K562 (cell line): Measurements from ENCODE around the gene C6orf47. TPM values are rescaled to one million over a fixed set of nuclear protein-coding genes. Genes with fewer than 3 reads are reported as not detected.
A peak's percentile ranks its signal among the peaks of the same experiment; 100 is the strongest.

Source experiments
- CREB1 ChIP-seq, 2 experiments: sonication (generic) in 1 of 2; formaldehyde crosslinking in 1 of 2; IDR thresholded peaks; 2 replicates each; pipeline versions ENCODE4 v1.6.1 to v1.8.0; 2012 to 2022; ENCODE audit warnings: inconsistent platforms in 1 of 2, mild to moderate bottlenecking in 1 of 2, missing genetic modification reagents in 1 of 2, moderate library complexity in 1 of 2
- CTCF ChIP-seq, 3 experiments: IDR thresholded peaks in 2 of 3; conservative IDR thresholded peaks in 1 of 3; 2 replicates each; pipeline ENCODE4 v1.5.1; 2011 to 2012; ENCODE audit warnings: low read length in 3 of 3, mild to moderate bottlenecking in 3 of 3, control low read depth in 2 of 3, improper control_type of control experiment in 1 of 3, inconsistent platforms in 1 of 3, low read depth in 1 of 3, mixed read lengths in 1 of 3, moderate library complexity in 1 of 3; ENCODE audit not compliant: insufficient read depth in 2 of 3
- DEAF1 ChIP-seq: fragments of 450-650 bp; formaldehyde crosslinking; IDR thresholded peaks from 2 replicates; pipeline ENCODE4 v1.4.0; 2020; ENCODE audit warnings: mild to moderate bottlenecking, moderate library complexity
- EHMT2 ChIP-seq: fragments of 450-650 bp; IDR thresholded peaks from 2 replicates; pipeline ENCODE4 v1.6.1; 2018; ENCODE audit warnings: antibody characterized with exemption
- FOXM1 ChIP-seq, 2 experiments: fragments of 450-650 bp in 1 of 2; sonication (generic) in 1 of 2; formaldehyde crosslinking in 1 of 2; IDR thresholded peaks; 2 replicates each; pipeline versions ENCODE4 v1.6.1 to v1.9.0; 2017 to 2022; ENCODE audit warnings: low read depth in 2 of 2, mild to moderate bottlenecking in 2 of 2, missing genetic modification reagents in 1 of 2, moderate library complexity in 1 of 2
- FOXO4 ChIP-seq: fragments of 450-650 bp; formaldehyde crosslinking; IDR thresholded peaks from 2 replicates; pipeline ENCODE4 v1.4.0; 2020; ENCODE audit warnings: mild to moderate bottlenecking, moderate library complexity
- MXI1 ChIP-seq: IDR thresholded peaks from 2 replicates; pipeline ENCODE4 v1.6.1; 2011; ENCODE audit warnings: low read depth, mild to moderate bottlenecking, improper control_type of control experiment, low read length
- NCOA4 ChIP-seq: fragments of 450-650 bp; IDR thresholded peaks from 2 replicates; pipeline ENCODE4 v1.6.1; 2018; ENCODE audit warnings: mild to moderate bottlenecking; ENCODE audit not compliant: partially characterized antibody
- NFIX ChIP-seq: fragments of 250-450 bp; sonication (Bioruptor Pico); IDR thresholded peaks from 2 replicates; pipeline ENCODE4 v1.4.0; 2020; ENCODE audit warnings: low read depth, mild to moderate bottlenecking, moderate library complexity
- NR2C2 ChIP-seq, 2 experiments: fragments of 200-800 bp in 1 of 2; sonication (Bioruptor generic) in 1 of 2; sonication (generic) in 1 of 2; formaldehyde crosslinking in 1 of 2; IDR thresholded peaks; 2 replicates each; pipeline versions ENCODE4 v1.6.1 to v1.8.0; 2016 to 2022; ENCODE audit warnings: mild to moderate bottlenecking in 1 of 2, missing compliant biosample characterization in 1 of 2, missing genetic modification characterization in 1 of 2, missing genetic modification reagents in 1 of 2
- RBM17 ChIP-seq: fragments of 200-400 bp; formaldehyde crosslinking; IDR thresholded peaks from 2 replicates; pipeline ENCODE4 v1.6.1; 2017; ENCODE audit warnings: low read depth, mild to moderate bottlenecking, low read length, borderline replicate concordance
- SMAD3 ChIP-seq: fragments of 450-650 bp; formaldehyde crosslinking; conservative IDR thresholded peaks from 2 replicates; pipeline ENCODE4 v1.4.0; 2020; ENCODE audit warnings: mild to moderate bottlenecking
- SP2 ChIP-seq: IDR thresholded peaks from 2 replicates; pipeline ENCODE4 v1.6.1; 2011; ENCODE audit warnings: mild to moderate bottlenecking, low read depth, low read length, moderate library complexity; ENCODE audit not compliant: poor library complexity, severe bottlenecking; ENCODE audit errors: extremely low read depth
- SREBF2 ChIP-seq: sonication (generic); formaldehyde crosslinking; IDR thresholded peaks from 2 replicates; pipeline ENCODE4 v1.4.0; 2020; ENCODE audit warnings: mild to moderate bottlenecking, missing genetic modification reagents
- ZBED1 ChIP-seq: IDR thresholded peaks from 2 replicates; pipeline ENCODE4 v1.6.1; 2014
- ZNF431 ChIP-seq: sonication (generic); formaldehyde crosslinking; IDR thresholded peaks from 2 replicates; pipeline ENCODE4 v1.8.0; 2022; ENCODE audit warnings: mild to moderate bottlenecking, missing genetic modification reagents
- ZNF717 ChIP-seq: fragments of 250-450 bp; sonication (Bioruptor Pico); IDR thresholded peaks from 2 replicates; pipeline ENCODE4 v1.5.0; 2021
- ZNF778 ChIP-seq: fragments of 450-650 bp; formaldehyde crosslinking; IDR thresholded peaks from 2 replicates; pipeline ENCODE4 v1.4.0; 2020; ENCODE audit warnings: mild to moderate bottlenecking, moderate library complexity
- polyA plus RNA-seq, 8 experiments: library from polyadenylated mRNA; depleted of rRNA in 4 of 8; stranded (reverse) in 5 of 8; unstranded in 3 of 8; fragments of >200 nt; fragmentation: Nextera tagmentation in 2 of 8; fragmentation: Illumina TruSeq in 1 of 8; extraction: Ambion mirVana in 2 of 8; extraction: Trizol in 1 of 8; gene quantifications; 2 replicates each; pipeline versions ENCODE4 v1.2.1 to v1.2.3, GENCODE V29; 2011 to 2014; ENCODE audit warnings: inconsistent platforms in 1 of 8, missing spikeins in 1 of 8
- total RNA-seq, 7 experiments: library from RNA; depleted of rRNA in 6 of 7; stranded (reverse); fragments of >200 nt in 6 of 7; fragmentation: Illumina TruSeq in 2 of 7; extraction: Trizol in 2 of 7; gene quantifications; 2 replicates each; pipeline versions ENCODE4 v1.2.1 to v1.2.3, GENCODE V29; 2011 to 2021; ENCODE audit warnings: low replicate concordance in 1 of 7
- TF ChIP-seq, protein P1 (sequence below): fragments of 250-450 bp; sonication (Bioruptor Pico); IDR thresholded peaks from 2 replicates; pipeline ENCODE4 v1.5.0; 2022; ENCODE audit warnings: mild to moderate bottlenecking

C6orf47 gene
- total and polyA plus RNA-seq, 9 of the 15 experiments (the other 6 are each of a cell fraction or from before 2014, with no cell fraction given): 0.14 to 43.8 (median 27.0) TPM

DNA sequence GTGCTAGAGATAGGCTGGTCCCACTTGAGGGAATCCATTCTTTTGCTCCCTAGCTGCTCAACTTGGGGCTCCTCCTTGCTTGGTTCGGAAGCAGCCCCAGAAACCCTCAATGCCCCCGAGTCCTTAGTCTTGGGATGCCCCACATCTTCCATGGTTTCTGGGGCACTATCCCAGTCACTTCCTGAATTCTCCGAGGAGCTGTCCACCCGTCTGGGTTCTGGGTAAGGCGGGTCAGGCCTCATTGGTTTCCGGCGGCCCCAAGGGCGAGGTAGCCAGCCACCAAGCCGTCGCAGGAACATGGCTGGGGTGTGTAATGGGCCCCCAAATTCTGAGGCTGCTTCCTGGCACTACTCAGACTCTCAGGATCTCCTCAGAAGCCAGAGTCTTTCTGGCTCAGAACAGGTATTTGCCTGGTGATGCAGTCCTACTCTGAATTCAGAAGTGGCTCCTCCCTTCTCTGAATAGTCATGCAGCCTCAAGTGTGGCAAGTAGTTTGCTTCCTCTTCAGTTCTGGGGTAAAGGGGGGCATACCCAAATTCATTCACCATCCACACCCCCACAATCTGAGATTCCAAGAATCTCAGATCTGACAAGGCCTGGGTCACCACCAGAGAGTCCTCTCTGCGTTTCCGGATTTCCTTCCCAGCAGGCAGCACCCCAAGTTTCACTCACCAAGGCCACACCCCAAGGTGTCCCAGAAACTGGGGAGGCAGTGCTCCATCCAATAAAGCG lies 763 bp downstream of the C6orf47 start (continued):
- TF ChIP-seq FOXO4 (0 out of 2 replicates have a peak, but pooled peaks have one; percentile 7), SREBF2 (CRISPR knock-in tag) (0 out of 2 replicates have a peak, but pooled peaks have one; percentile 29), SP2 (peak; percentile 2), NCOA4 (no peak), ZNF431 (CRISPR knock-in tag) (peak; percentile 39; the same call in 1 of the 2 replicates), ZBED1 (peak; percentile 28; the same call in 1 of the 2 replicates), ZNF717 (peak; percentile 53; the same call in 1 of the 2 replicates), NR2C2 (CRISPR knock-in tag; IDR thresholded peaks at IDR 0.05) (0 out of 2 replicates have a peak, but pooled peaks have one; percentile 27), NR2C2 (tag; IDR thresholded peaks at IDR 0.05) (no peak), EHMT2 (peak; percentile 95), ZNF778 (peak; percentile 94; the same call in 1 of the 2 replicates), SMAD3 (CRISPR knock-in tag) (0 out of 2 replicates have a peak, but pooled peaks have one; percentile 5), RBM17 (no peak), CTCF (IDR thresholded peaks at IDR 0.05 in 2 of 3, conservative IDR thresholded peaks at IDR 0.05 in 1 of 3; ENCODE audit: insufficient read depth in 2 of 3, low read depth in 1 of 3, low read length in 3 of 3) (no peak; a peak in 2 of 6 replicates), DEAF1 (0 out of 2 replicates have a peak, but pooled peaks have one; percentile 5), FOXM1 (IDR thresholded peaks at IDR 0.05; ENCODE audit: low read depth) (no peak), FOXM1 (CRISPR knock-in tag; IDR thresholded peaks at IDR 0.05; ENCODE audit: low read depth) (no peak), CREB1 (IDR thresholded peaks at IDR 0.05) (no peak), CREB1 (CRISPR knock-in tag; IDR thresholded peaks at IDR 0.05) (peak; percentile 33; the same call in 1 of the 2 replicates), MXI1 (0 out of 2 replicates have a peak, but pooled peaks have one; percentile 5), NFIX (0 out of 2 replicates have a peak, but pooled peaks have one; percentile 26)
- TF ChIP-seq, protein P1, sequence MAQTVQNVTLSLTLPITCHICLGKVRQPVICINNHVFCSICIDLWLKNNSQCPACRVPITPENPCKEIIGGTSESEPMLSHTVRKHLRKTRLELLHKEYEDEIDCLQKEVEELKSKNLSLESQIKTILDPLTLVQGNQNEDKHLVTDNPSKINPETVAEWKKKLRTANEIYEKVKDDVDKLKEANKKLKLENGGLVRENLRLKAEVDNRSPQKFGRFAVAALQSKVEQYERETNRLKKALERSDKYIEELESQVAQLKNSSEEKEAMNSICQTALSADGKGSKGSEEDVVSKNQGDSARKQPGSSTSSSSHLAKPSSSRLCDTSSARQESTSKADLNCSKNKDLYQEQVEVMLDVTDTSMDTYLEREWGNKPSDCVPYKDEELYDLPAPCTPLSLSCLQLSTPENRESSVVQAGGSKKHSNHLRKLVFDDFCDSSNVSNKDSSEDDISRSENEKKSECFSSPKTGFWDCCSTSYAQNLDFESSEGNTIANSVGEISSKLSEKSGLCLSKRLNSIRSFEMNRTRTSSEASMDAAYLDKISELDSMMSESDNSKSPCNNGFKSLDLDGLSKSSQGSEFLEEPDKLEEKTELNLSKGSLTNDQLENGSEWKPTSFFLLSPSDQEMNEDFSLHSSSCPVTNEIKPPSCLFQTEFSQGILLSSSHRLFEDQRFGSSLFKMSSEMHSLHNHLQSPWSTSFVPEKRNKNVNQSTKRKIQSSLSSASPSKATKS (CRISPR knock-in tag): no peak
